ENCODE data around the gene CHST11.
A peak's percentile ranks its signal among the peaks of the same experiment; 100 is the strongest.

Gene CHST11

DNA sequence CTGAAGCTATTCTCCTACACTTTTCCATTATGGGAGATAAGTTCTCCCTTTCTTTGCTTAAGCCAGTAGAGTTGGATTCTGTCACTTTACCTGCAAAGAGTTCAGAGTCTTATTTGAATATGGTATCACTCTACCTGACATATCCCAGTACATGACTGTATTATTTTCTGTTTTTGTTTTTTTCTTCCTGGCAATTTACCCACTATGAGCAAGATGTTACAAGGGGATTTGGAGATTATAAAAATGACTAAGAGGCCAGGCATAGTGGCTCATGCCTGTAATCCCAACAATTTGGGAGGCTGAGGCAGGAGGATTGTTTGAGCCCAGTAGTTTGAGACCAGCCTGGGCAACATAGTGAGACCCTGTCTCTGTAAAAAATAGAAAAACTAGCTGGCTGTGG is 46.4 kb upstream of the CHST11 start:
- no peaks in the 10 kb centered on the region for H3K9me3 ChIP-seq (ENCODE audit: control insufficient read depth, insufficient read depth, low read depth, low read length)
- H3K36me3 ChIP-seq (ENCODE audit: control insufficient read depth in 2 of 2, insufficient read depth in 1 of 2, low read length in 2 of 2): no peaks in the 10 kb centered on the region
- TF ChIP-seq ZNF121 (tag by site-specific recombination; IDR thresholded peaks at IDR 0.05) (0 out of 2 replicates have a peak, but pooled peaks have one; percentile 10), ZEB2 (tag by site-specific recombination; IDR thresholded peaks at IDR 0.05) (no peak)
- H3K4me3 ChIP-seq (ENCODE audit: low read depth, low read length): no peak overlapping the region
- H3K4me1 ChIP-seq (ENCODE audit: control insufficient read depth, insufficient read depth, low read length): peaks cover 5% of the 10 kb centered on the region; the same call in 1 of the 2 replicates
- H3K27ac ChIP-seq (ENCODE audit: extremely low read depth, low read depth, low read length): no peak overlapping the region
- CTCF ChIA-PET: interaction anchor here (0.6 to 1.8 kb wide), 3 partner anchors 29 to 692 kb away, joined by 3 to 8 read pairs (median 3); partner anchors contain the start of gene CHST11
- POLR2A ChIA-PET: no interaction called here

DNA sequence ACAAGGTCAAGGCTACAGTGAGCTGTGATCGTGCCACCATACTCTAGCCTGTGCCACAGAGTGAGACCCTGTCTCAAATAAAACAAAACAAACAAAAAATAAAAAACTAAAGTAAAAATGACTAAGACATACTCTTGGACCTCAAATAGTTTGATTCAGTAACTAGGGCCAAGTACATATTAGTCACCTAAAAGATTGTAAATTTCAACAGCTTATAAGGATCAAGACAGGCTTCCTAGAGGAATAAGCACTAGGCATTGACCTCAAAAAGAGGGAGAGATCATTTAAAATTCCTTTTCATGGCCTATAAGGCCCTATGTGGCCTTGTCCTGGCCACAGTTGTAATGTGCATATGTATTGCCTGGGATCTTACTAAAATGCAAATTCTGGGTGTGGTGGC is 46.0 kb upstream of the CHST11 start:
- Histone ChIP-seq H3K36me3 (ENCODE audit: control insufficient read depth in 2 of 2, insufficient read depth in 1 of 2, low read length in 2 of 2) (no peaks in the 10 kb centered on the region), H3K27ac (ENCODE audit: extremely low read depth, low read depth, low read length) (no peak overlapping the region), H3K4me1 (ENCODE audit: control insufficient read depth, insufficient read depth, low read length) (peaks cover 5% of the 10 kb centered on the region; the same call in 1 of the 2 replicates), H3K9me3 (ENCODE audit: control insufficient read depth, insufficient read depth, low read depth, low read length) (no peaks in the 10 kb centered on the region), H3K4me3 (ENCODE audit: low read depth, low read length) (no peak overlapping the region)
- POLR2A ChIA-PET: no interaction called here
- TF ChIP-seq ZNF140 (tag by site-specific recombination; IDR thresholded peaks at IDR 0.05): no peak
- TF ChIP-seq, protein P1, sequence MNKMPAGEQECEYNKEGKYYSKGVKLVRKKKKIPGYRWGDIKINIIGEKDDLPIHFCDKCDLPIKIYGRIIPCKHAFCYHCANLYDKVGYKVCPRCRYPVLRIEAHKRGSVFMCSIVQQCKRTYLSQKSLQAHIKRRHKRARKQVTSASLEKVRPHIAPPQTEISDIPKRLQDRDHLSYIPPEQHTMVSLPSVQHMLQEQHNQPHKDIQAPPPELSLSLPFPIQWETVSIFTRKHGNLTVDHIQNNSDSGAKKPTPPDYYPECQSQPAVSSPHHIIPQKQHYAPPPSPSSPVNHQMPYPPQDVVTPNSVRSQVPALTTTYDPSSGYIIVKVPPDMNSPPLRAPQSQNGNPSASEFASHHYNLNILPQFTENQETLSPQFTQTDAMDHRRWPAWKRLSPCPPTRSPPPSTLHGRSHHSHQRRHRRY (tag by site-specific recombination; IDR thresholded peaks at IDR 0.05): no peak
- no peak for TF ChIP-seq KLF8 (tag by site-specific recombination; IDR thresholded peaks at IDR 0.05)
- CTCF ChIA-PET: interaction anchor here (0.9 kb wide), 1 partner anchor 46 kb away, joined by 3 read pairs; the partner anchor contains the start of gene CHST11

DNA sequence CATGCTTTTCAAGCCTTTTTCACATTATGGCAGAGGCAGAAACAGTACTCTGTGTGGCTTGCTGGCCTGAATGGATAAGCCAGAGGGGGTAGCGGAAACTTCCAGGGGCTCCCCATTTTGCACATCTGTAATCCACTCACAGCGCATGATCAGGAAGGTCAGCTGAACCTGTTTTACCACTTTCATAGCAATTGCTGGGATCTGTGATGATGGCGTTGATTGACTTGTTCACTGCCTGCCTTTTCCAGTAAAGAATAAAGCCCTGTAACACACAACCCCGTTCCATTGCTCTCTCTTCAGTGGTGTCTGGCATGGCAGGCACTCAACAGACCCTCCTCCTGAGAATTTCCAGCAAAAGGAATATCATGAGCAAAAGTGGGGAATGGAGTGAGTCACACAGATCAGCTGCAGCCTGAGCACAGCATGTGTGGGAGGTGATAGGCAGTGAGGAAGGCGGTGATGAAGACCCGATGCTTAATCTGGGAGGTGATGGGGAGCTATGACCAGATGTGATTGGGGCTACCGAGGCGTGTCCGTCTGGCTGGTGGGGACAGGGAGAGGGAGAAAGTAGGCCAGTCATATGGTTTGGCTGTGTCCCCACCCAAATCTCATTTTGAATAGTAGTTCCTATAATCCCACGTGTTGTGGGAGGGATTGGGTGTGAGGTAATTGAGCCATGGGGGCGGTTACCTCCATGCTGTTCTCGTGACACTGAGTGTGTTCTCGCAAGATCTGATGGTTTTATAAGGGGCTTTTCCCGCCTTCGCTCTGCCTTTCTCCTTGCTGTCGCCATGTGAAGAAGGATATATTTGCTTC is 44.7 kb upstream of the CHST11 start:
- Histone ChIP-seq H3K4me1 (ENCODE audit: control insufficient read depth, insufficient read depth, low read length) (peaks cover 5% of the 10 kb centered on the region; the same call in 1 of the 2 replicates), H3K4me3 (ENCODE audit: low read depth, low read length) (no peak overlapping the region), H3K27ac (ENCODE audit: extremely low read depth, low read depth, low read length) (no peak overlapping the region), H3K9me3 (ENCODE audit: control insufficient read depth, insufficient read depth, low read depth, low read length) (no peaks in the 10 kb centered on the region), H3K36me3 (ENCODE audit: control insufficient read depth in 2 of 2, insufficient read depth in 1 of 2, low read length in 2 of 2) (no peaks in the 10 kb centered on the region)
- CTCF ChIA-PET: interaction anchor here (0.6 kb wide), 1 partner anchor 97 kb away, joined by 3 read pairs; no protein-coding TSS in a partner anchor
- no peak for TF ChIP-seq KLF10 (tag by site-specific recombination; IDR thresholded peaks at IDR 0.05)
- TF ChIP-seq, protein P2, sequence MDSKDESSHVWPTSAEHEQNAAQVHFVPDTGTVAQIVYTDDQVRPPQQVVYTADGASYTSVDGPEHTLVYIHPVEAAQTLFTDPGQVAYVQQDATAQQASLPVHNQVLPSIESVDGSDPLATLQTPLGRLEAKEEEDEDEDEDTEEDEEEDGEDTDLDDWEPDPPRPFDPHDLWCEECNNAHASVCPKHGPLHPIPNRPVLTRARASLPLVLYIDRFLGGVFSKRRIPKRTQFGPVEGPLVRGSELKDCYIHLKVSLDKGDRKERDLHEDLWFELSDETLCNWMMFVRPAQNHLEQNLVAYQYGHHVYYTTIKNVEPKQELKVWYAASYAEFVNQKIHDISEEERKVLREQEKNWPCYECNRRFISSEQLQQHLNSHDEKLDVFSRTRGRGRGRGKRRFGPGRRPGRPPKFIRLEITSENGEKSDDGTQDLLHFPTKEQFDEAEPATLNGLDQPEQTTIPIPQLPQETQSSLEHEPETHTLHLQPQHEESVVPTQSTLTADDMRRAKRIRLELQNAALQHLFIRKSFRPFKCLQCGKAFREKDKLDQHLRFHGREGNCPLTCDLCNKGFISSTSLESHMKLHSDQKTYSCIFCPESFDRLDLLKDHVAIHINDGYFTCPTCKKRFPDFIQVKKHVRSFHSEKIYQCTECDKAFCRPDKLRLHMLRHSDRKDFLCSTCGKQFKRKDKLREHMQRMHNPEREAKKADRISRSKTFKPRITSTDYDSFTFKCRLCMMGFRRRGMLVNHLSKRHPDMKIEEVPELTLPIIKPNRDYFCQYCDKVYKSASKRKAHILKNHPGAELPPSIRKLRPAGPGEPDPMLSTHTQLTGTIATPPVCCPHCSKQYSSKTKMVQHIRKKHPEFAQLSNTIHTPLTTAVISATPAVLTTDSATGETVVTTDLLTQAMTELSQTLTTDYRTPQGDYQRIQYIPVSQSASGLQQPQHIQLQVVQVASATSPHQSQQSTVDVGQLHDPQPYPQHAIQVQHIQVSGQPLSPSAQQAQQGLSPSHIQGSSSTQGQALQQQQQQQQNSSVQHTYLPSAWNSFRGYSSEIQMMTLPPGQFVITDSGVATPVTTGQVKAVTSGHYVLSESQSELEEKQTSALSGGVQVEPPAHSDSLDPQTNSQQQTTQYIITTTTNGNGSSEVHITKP (tag by site-specific recombination; IDR thresholded peaks at IDR 0.05): peak; percentile 35; the same call in 1 of the 2 replicates
- peak; percentile 95 for TF ChIP-seq ZFHX2 (tag by site-specific recombination; conservative IDR thresholded peaks at IDR 0.05)
- TF ChIP-seq ZNF214 (tag by site-specific recombination; IDR thresholded peaks at IDR 0.05; ENCODE audit: borderline replicate concordance): no peak
- no peak for TF ChIP-seq MEIS1 (CRISPR knock-in tag; IDR thresholded peaks at IDR 0.05; ENCODE audit: borderline replicate concordance)
- TF ChIP-seq BCL11B (tag by site-specific recombination; IDR thresholded peaks at IDR 0.05; ENCODE audit: low read depth): no peak
- TF ChIP-seq, protein P3, sequence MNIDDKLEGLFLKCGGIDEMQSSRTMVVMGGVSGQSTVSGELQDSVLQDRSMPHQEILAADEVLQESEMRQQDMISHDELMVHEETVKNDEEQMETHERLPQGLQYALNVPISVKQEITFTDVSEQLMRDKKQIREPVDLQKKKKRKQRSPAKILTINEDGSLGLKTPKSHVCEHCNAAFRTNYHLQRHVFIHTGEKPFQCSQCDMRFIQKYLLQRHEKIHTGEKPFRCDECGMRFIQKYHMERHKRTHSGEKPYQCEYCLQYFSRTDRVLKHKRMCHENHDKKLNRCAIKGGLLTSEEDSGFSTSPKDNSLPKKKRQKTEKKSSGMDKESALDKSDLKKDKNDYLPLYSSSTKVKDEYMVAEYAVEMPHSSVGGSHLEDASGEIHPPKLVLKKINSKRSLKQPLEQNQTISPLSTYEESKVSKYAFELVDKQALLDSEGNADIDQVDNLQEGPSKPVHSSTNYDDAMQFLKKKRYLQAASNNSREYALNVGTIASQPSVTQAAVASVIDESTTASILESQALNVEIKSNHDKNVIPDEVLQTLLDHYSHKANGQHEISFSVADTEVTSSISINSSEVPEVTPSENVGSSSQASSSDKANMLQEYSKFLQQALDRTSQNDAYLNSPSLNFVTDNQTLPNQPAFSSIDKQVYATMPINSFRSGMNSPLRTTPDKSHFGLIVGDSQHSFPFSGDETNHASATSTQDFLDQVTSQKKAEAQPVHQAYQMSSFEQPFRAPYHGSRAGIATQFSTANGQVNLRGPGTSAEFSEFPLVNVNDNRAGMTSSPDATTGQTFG (tag by site-specific recombination; IDR thresholded peaks at IDR 0.05; ENCODE audit: borderline replicate concordance): no peak
- peak; percentile 73 for TF ChIP-seq EGR2 (tag by site-specific recombination; IDR thresholded peaks at IDR 0.05; ENCODE audit: low read depth)
- no peak for TF ChIP-seq ZEB2 (tag by site-specific recombination; IDR thresholded peaks at IDR 0.05)
- TF ChIP-seq, protein P4, sequence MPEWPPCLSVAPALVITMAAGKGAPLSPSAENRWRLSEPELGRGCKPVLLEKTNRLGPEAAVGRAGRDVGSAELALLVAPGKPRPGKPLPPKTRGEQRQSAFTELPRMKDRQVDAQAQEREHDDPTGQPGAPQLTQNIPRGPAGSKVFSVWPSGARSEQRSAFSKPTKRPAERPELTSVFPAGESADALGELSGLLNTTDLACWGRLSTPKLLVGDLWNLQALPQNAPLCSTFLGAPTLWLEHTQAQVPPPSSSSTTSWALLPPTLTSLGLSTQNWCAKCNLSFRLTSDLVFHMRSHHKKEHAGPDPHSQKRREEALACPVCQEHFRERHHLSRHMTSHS (tag by site-specific recombination; IDR thresholded peaks at IDR 0.05): no peak
- TF ChIP-seq ZNF707 (tag by site-specific recombination; IDR thresholded peaks at IDR 0.05): no peak
- no peak for TF ChIP-seq ZNF571 (tag by site-specific recombination; IDR thresholded peaks at IDR 0.05)
- TF ChIP-seq, protein P5, sequence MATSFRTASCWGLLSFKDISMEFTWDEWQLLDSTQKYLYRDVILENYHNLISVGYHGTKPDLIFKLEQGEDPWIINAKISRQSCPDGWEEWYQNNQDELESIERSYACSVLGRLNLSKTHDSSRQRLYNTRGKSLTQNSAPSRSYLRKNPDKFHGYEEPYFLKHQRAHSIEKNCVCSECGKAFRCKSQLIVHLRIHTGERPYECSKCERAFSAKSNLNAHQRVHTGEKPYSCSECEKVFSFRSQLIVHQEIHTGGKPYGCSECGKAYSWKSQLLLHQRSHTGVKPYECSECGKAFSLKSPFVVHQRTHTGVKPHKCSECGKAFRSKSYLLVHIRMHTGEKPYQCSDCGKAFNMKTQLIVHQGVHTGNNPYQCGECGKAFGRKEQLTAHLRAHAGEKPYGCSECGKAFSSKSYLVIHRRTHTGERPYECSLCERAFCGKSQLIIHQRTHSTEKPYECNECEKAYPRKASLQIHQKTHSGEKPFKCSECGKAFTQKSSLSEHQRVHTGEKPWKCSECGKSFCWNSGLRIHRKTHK (tag by site-specific recombination; IDR thresholded peaks at IDR 0.05): no peak
- POLR2A ChIA-PET: no interaction called here

Measured in HEK293 (cell line).